GM19023 (cell line): ENCODE measurements around the gene MAGEF1.

ENCODE experiments used
- ATAC-seq: cut with Tn5 transposase; IDR thresholded peaks from one replicate; pipeline ENCODE4 v1.9.1; 2021; ENCODE audit warnings: mild to moderate bottlenecking, moderate library complexity; ENCODE audit not compliant: unreplicated experiment

The MAGEF1 gene

DNA sequence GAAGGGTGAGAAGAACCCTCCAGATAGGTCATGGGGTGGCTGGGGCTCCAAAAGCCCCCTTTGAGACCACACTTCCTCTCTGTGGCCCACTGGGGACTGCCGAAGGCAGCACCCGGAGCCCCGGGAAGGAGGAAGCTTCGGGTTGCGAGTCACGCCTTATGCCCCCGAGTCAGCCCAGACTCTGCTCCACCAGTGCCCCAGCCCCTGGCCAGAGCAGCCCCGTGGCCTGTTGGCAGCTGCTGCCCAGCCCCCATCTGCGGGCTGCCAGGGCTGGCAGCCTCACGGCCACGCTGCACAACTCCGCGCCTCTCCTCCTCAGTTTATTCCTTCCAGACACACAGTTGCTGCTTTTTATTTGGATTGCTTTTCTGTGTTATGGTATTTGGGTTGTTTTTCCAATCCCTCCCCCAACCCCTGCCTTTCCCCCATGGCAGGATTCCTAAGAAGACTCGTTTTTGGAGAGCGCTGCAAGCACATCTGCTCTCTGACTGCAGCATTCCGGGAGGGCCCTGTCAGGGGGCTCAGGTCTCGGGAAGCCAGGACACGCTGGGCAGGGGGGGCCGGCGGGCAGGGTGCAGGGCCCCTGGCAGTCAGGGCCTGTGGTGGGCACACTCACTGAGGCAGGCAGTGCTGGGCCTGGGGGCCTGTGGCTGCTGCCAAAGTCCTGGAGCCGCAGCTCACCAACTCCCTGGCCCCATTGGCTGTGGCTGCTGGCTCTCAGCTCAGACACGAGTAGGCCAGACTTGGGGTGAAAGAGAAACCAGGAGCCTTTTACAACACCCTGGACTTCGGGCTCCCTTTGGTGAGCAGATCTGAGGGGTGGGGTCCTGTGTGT, 20.2 kb downstream of the MAGEF1 start:
- ATAC-seq: no peak

DNA sequence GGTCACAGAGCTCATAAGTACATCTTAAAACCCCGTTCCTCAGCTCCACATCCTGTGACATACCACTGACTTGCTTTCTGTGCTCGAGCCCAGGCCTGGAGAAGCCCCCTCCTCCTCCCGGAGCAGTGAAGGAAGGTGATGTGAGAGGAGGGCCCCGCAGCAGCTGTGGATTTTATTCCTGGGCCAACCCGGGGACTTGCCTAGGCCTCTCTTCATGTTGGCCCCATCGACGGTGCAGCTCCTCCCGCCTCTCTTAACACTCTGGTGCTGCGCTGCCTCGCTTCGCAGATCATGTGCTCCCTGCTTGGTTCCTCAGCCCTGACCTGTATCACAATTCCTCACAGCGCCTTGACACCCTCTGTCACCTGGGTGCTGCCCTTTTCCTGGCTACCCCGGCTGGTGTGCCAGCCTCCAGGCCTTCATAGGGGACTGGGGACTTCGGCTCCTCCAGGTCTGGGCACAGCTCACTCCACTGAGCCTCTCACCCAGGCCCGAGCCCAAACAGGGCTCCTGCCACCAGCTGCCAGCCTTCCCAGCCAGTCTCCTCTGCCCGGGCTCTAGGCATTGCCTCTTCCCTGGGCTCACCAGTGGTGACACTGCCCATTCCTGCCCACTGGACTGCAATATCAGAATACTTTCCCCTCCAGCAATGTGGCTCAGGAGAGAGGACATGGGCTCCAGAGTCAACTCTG, 21.5 kb downstream of the MAGEF1 start:
- no peak for ATAC-seq

DNA sequence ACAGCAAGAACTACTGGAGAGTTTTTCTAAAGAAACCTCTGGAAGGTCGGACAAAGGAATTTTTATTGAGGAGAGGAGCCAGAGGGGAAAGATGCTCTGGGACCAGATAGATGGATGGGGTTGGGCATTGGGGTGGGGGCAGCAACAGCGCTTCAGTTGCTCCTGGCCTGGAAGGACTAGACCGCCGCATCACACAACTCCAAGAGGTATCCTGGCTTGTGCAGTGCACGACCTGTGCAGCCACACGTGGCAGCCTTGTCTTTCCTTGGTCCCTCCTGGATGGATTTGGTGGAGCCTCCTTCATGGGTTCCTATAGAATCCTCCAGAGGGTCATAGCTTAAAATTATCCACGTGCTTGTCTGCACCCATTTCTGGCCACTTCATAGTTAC, 23.0 kb downstream of the MAGEF1 start:
- no peak for ATAC-seq

DNA sequence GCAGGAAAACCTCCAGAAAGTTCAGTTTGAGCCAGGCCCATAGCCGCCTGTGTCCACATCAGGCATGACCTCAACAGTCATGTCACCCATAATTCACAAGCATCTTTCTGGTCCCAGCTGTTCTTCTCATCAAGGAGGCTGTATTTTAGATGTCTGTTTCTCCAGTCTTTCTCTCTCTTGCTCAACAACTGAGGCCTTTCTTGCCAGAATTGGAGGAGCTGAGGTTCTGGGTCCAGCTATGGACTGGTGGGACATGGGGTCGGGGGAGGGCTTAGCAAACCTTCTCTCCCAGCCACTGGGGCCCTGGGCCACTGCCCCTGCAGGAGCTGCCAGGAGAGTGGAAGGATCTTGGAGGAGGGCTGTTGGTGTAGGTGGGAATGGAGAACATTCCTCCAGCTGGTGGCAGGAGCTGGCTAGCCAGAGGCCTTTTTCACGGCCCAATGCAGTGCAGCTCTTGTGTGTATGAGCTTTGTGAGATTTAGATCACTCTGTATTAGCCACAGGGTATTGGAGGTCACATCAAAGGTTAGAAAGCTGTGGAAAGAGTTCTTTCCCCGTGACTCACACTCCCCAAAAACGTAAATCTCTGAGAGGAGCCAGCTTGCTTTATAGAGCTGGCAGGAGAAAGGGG, 23.5 kb downstream of the MAGEF1 start:
- ATAC-seq: no peak

DNA sequence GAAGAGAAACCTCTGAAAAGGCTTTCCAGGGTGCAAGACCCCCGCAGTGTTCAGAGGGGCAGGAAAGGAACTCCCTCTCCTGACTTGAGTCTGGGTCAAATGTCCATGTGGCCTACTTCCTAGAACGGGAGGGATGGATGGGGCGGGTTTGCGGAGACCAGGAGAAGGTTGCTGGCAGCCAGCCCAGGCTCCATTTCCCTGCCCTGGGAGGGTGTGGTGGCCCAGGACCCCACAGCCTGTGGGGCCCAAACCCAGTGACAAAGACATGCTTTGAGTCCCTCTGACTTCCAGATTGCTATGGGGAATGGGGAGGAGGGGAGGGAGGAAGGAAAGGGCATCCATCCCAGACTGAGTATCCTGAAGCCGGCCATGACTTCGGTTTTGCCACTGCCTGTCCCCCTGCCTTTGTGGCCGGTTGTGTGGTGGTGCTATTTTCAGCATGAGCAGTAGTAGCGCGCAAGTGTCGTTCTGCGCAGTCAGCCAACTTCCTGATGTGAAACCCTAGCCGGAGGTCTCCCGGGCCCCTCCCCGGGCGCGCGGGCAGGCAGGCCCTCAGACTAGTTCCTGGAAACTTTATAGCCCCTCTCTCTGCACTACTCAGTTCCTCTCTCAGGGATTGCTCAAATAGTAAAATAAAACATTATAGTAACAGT, 24.4 kb downstream of the MAGEF1 start:
- ATAC-seq: no peak

DNA sequence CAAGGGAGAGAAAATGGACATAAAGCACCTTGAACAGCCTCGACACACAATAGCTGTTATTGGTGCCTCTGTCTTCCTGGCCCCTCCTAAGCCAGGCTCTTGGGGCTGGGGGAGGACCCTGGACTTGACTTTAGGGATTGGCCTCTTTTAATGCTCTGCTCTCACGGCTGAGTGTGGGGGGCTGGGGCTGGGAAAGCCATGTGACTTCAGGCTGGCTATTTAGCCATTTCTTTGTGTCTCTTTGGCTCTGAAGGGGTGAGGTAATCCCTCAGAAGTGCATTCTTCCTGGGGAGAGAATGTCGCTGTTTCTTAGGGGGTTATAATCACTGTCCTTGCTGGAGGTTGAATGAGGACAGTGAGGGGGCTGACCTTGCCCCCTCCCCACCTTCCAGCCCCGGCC, 26.2 kb downstream of the MAGEF1 start:
- no peak for ATAC-seq

DNA sequence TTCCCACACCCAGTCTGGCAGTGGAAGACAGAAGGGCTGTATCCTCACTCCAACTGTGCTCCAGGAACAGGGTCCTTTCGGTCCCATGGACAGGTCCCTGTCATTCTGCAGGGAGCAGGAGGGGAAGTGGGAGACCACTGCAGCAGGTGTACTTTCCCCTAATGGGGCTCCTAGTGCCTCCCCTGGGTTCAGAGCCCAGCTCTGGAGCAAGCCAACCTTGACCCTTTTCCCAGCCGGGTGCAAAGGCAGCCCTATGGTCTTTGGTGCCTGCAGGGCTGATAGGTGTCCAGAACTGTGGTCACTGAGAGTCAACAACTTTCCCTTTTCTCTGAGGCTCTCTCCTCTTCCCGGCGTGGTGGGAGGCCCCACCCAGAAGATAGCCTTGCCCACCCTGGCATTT, 26.8 kb downstream of the MAGEF1 start:
- no peak for ATAC-seq

DNA sequence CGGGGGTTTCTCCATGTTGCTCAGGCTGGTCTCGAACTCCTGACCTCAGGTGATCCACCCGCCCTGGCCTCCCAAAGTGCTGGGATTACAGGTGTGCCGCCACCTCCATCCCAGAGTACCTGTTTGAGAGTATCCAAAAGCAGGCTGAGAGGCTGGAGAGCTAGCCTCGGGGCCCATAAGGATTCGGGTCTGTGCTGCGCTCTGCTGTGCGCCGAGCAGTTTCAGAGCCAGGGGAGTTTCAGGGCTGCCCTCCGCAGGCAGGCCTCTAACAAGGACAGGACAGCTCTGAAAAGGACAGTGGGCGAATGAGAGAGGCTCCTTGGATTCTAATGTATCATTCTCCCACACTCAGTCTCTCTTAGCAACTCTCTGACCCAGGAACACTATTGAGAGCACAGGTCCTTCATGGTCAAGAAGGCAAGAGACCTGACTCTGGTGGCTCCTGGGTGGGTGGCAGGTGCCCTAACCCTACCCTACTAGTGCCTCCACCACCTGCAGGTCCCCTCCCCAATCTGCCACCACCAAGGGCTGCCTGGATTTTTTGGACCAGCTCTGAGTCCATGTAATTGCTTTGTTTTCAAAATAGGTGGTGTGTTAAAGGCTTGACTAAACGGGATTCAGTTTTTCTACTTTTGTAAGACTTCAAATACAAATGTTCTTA, 27.8 kb downstream of the MAGEF1 start:
- no peak for ATAC-seq

DNA sequence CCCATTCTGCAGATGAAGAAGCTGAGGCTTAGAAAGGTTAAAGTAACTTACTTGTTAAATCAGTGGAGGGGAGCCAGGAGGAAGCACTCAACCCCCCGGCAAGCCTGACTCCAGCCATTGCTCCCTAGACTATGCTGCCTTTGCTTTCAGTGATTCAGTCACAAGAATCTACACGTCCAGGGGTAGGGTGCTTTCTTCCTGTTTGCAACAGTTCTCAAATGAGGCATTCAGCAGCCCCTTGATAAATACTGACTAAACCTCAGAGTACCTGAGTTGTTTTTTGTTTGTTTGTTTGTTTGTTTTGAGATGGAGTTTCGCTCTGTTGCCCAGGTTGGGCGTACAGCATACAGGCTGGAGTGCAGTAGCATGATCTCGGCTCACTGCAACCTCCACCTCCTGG, 28.6 kb downstream of the MAGEF1 start:
- ATAC-seq: no peak

DNA sequence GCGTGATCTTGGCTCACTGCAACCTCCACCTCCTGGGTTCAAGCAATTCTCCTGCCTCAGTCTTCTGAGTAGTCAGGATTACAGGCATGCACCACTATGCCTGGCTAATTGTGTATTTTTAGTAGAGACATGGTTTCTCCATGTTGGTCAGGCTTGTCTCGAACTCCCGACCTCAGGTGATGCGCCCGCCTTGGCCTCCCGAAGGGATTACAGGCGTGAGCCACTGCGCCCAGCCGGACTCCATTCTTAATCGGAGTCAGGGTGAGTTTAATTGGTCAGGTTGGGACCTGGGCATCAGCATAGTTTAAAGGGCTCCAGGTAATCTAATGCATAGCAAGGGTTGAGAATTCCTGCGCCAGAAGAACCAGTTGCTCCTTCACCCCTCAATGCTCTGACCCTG, 29.2 kb downstream of the MAGEF1 start:
- no peak for ATAC-seq

DNA sequence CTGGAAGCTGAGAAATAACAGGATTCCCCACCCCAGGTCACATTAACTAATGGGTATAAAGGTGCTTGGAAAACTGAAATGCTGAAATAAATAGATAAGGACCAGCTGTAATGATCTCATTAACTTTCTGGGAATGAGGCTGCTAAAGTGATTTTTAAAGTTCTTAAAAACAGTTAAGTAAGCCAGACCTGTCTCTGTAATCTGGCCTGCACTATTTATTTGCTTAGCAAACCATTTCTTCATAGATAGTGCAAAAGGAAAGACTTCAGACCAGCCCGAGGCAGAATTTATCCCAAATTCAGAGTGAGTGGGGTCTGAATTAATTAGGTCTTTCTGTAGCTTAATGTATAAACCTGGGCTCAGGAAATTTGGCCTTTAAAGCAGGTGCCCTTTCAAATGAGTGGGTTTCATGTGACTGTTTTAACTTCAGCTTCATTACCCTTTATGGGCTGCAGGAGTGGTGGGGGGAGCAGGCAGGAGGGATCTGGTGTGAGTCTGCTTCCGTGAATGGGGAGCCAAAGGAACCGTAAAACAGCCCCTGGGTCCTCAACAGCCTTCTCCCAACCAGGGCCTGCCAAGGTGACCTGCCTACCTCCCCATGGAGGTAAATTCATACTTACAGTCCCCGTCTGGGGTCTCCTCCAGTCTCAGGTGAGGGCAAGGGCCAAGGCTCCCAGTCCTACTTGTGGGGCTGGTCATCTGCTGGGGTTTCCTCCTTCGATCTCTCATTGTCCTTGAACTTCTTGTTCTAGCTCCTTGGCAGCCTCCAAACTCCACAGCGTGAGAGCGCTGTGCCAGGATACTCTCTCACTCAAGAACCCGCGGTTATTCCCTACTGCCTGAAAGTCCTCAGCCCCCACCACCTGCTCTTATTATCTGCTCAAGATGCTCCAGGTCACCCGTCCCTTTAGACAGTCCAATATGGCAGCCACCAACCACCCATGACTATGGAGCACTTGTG, 31.2 kb downstream of the MAGEF1 start:
- no peak for ATAC-seq

DNA sequence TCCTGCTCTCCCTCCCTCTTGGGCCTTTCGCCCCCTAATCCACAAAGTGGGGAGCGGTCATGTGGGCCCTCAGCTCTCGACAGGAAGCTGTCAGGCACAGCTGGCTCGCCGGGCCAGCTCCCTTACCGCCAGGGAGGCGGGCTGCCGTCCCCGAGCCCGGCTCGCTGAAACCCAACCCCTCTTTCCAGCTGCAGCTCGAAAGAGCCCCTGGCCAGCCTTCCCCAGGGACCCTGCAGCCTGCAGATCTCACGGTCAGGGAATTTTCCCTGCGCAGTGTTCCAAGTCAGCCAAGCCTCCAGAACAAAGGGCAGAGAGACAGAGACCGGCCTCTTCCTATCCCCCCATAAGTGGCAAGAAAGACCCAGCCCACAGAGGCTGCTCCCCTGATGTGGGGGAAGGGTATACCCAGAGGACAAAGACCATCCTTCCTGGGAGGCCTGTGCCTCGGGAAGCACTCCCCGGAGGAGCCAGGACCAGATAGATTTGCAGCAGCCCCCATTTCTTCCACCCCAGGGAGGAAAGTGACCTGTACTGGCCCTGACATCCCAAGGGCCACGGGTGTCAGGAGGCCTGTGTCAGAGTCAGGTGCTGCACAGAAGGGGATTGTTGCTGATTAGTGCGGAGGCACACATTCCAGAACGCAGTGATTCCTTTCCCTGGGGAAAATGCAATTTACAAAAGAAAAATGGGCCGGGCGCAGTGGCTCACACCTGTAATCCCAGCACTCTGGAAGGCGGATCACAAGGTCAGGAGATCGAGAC, 32.6 kb downstream of the MAGEF1 start:
- ATAC-seq: no peak

DNA sequence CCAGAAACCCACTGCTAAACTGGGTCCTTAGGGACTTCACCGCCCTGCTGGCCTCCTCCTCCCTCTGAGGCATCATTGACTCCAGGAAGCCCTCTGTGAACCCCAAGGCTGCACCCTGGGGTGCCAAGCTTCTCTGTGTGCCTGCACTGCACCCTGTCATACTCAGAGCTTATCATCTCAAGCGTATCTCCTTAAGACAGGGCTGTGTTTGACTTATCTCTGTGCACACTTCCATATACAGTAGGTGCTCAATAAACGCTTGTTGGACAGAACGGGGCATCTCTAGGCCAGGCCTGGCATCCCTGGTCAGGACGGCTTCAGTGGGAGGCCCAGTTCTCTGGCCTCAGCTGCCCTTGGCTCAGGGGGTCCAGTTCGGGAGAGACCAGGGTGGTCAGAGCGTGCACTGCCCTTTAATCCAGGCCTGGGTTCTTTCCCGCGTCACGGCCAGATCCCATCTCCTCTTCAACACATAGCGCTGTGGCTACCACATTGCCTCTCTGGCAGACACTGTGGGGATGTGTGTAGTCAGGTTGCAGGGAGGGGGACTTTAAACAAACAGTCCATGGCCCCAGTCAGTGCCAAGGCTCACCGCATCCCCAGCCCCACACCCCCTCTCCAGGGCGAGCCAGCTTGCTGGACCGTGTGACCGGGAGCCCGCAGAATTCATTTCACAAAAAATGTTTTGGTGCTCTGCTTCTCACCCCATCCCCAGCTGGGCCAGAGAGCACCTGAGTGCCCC, 33.4 kb downstream of the MAGEF1 start:
- no peak for ATAC-seq

DNA sequence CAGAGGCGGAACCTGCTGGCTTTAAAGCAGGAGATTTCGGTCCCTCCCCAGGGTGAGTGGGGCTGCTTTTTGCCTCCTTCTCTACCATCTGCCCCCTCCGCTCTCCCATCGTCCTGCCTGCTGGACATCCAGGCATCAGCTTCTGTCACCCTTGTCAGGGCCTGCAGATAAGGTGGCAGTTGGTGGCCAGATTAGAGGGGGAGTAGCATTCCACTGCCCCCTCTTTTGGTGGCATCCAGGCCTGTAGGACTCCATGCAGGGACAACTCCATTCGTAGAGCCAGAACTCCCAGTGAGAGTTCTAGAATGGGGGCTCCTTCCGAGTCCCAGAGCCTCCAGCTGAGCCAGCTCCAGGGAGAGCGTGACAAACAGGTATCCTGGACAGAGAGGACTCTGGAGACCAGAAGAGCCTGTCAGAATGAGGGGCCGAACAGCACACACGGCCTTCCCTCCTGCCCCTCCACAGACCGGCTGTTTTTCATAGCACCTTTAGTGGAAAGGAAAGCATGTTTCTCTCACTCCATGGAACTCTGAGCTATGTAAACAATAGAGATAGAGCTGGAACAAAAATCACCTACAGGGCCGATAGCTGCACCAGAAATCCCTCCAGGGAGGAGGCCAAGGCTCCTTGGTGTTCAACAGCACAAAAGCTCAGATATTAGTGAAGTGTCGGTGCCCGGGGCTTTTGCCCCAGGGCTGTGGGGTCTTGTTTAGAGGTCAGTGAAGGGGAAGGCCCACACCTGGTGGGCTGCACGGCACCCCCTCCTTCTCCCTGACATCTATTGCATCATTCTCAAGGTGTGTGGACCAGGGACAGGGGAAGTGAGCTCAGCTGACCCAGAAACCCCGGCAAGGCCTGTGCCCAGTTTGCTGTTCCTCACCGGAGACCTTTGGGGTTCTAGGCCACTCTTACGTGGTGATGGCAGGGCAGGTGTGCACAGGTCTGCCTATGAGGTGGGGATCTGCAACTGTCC, 34.2 kb downstream of the MAGEF1 start:
- ATAC-seq: no peak

DNA sequence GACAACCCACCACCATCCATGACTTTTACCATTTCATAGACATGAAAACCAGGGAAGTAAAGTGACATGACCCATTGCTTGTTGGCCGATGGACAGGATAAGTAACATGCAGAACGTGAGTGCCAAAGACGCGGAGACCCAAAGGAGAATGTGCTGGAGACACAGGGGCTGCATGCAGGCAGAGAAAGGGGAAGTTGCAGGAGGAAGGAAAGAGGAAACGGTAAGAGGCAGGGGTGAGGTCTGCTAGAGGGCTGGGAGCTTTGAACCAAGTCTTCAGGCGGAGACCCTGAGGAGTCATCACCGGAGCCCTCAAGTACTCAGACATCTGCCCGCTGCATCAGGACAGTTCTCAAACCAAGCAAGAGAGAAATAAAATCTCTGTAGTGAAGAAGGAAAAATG, 34.9 kb downstream of the MAGEF1 start:
- no peak for ATAC-seq

DNA sequence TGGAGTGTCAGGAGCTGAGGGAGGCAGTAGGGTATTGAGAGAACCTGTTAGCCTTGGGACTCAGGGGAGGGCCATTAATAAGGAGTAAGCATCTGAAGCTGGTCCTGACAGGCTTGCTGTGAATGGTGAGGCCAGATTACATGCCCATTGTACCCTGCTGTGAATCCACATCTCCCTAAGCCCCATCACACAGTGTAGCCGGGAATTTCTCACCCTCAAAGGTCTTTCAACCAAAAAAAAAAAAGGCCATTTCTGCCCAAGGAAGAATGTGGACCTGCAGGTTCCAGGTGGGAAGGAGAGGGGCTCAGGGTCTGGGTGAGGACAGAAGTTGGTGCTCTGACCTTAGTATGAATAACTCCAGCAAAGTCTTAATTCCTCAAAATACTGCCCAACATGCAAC, 37.2 kb downstream of the MAGEF1 start:
- no peak for ATAC-seq
